NCI-H510A treated with DMSO at 0.1 percent for 48 hours (cell line): ENCODE results near the gene OSBPL10.
A peak's percentile ranks its signal among the peaks of the same experiment; 100 is the strongest.

Experiments used
- DNase-seq: peaks from one replicate; lab custom pipeline; 2025; lab: John Stamatoyannopoulos, UW

The OSBPL10 gene

DNA sequence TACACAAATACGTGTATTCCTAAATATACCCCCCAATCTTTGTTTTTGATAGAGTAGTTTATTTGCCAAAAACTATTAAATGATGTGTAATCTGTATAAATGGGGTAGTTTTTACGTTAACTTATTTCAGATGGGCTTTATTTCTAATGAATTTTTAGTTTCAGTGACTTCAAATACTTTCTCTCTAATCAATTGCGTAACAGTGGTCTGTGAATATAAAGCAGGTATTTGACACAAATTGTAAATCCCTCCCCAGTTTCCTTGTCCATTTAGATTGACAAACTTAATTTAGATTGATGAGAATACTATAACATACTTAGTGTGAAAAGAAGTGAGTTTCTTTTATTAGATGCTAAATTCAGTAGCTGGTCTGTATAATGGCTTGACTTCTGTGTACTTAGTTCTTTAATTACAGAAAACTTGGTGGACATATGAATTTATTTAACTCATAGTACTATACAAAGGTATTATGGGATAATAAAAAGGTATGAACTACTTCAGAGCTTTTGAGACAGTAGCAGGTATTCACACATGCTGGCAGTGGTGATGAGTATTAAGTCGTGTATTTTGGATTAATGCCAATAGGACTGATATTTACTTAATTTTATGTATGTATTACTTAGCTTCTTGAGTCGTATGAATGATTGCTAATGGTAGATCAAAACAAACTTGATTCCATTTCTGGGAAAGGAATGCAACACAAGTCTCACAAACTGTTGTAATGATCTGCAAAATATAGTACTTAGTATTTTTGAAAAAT is 366.7 kb downstream of the OSBPL10 start:
- peak; percentile 17 for DNase-seq

- DNase-seq = no peak
Observed at GRCh38 chr3:31613654-31614053, 367.4 kb downstream of the OSBPL10 start.

GRCh38 chr3:31613177-31613576 is 367.9 kb downstream of the OSBPL10 start:
- DNase-seq = no peak
